Stimulated activated CD8-positive, alpha-beta memory T cell treated with anti-CD3 and anti-CD28 coated beads, Interleukin-12 subunit alpha, Interleukin-12 subunit beta, amount 100 ng/mL, for 24 hours (primary cell): ENCODE results near the gene RCCD1.
"Not testable (repeated sequence)": the region's sequence is repeated elsewhere in the genome, so short reads cannot be mapped to it uniquely, and the experiment has no call there.

Source experiments
- DNase-seq: peaks from one replicate; pipeline ENCODE4 v3.0.0-alpha.2; 2020; ENCODE audit errors: extremely low read depth

The RCCD1 gene

DNA sequence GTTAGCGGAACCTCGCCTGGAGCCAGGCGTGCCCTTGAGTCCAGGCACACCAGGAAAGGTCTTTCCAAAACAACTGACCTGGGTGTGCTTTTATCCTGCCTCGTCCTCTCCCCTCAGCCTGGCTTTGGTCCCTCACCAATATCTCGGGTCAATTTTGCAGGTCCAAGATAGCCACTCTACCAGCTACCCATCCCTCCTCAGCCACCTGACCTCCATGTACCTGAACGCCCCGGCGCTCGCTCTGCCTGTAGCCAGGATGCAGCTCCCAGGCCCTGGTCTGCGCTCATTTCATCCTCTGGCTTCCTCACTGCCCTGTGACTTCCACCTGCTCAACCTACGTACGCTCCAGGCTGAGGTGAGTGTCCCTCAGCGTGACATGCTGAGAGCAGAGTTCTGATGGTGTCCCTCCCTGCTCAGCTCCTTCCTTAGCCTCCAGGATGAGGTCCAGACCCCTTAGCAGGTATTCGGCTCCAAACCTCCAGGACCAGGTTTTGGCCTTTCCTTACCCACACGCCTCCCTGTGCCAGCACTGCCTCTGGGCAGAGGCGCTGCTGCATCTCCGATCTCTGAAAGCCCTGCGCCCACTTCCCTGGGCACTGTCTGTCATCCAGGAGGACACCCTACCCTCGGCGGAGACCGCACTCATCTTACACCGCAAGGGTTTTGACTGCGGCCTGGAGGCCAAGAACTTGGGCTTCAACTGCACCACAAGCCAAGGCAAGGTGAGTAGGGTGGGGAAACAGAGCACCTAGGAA is 36.5 kb upstream of the RCCD1 start:
- DNase-seq: no peak

GRCh38 chr15:90918835-90919234 is 35.8 kb upstream of the RCCD1 start:
- no peak for DNase-seq

- no peak for DNase-seq
Measured at GRCh38 chr15:90921887-90922286, 32.8 kb upstream of the RCCD1 start.

GRCh38 chr15:90922712-90923322 is 31.9 kb upstream of the RCCD1 start:
- not testable (repeated sequence) for DNase-seq

DNA sequence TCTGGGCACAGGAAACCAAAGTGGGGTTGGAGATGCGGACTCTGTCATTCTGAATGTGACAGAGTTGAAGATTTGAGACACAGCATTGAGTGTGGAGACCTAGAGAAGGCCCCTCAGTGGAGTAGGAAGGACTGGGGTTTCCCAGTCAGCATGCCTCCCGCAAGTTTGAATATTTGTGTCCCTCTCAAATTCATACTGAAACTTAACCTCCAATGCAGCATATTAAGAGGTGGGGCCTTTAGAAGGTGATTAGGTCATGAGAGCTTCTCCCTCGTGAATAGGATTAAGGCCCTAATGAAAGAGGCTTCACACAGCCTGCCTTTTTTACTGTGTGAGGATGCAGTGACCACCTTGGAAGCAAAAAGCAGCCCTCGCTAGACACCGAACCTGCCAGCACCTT is 30.3 kb upstream of the RCCD1 start:
- no peak for DNase-seq

DNA sequence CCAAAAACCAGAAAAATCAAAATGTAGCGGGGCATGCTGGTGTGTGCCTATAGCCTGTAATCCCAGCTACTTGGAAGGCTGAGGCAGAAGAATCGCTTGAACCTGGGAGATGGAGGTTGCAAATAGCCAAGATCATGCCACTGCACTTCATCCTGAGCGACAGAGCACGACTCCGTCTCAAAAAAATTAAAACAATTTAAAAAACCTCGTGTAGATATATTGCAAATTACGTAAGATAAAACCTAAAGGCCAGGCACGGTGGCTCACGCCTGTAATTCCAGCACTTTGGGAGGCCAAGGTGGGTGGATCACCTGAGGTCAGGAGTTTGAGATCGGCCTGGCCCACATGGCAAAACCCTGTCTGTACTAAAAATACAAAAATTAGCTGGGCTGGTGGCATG is 27.9 kb upstream of the RCCD1 start:
- not testable (repeated sequence) for DNase-seq

GRCh38 chr15:90928106-90928505 is 26.6 kb upstream of the RCCD1 start:
- not testable (repeated sequence) for DNase-seq

DNA sequence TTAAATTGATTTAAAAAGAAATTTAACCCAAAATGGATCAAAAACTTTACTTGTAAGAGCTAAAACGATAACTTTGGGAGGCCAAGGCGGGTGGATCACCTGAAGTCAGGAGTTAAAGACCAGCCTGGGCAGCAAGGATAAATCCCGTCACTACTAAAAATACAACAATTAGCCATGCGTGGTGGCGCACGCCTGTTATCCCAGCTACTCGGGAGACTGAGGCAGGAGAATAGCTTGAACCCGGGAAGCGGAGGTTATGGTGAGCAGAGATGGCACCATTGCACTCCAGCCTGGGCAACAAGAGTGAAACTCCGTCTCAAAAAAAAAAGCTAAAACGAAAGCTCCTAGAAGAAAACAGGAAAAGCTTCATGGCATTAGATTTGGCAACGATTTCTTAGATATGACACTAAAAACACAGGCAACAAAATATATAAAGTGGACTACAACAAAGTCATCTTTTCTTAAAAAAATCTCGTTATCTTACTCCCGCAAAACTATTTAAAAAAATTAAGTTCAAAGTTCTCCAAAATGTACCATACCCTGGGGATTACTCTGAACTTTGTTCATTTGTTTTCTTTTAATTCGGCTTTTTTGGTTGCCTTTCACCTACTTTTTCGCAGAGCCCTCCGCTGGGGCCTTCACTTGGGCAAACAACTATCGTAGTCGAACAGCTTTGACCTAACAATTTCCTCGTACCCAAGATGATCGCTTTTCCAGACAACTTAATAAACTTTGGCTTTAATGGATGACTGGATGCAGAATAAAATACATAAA is 25.3 kb upstream of the RCCD1 start:
- no peak for DNase-seq

GRCh38 chr15:90930861-90931574 is 23.7 kb upstream of the RCCD1 start:
- DNase-seq: no peak

- no peak for DNase-seq
Measured at GRCh38 chr15:90931575-90931827, 23.2 kb upstream of the RCCD1 start.

- DNase-seq: peak; percentile 78
Measured at GRCh38 chr15:90931828-90932659, 22.6 kb upstream of the RCCD1 start, which contains the start of gene HDDC3. TSS of gene HDDC3 (minus strand) at chr15:90932549. CDS start at chr15:90932540, 9 bp downstream.

DNA sequence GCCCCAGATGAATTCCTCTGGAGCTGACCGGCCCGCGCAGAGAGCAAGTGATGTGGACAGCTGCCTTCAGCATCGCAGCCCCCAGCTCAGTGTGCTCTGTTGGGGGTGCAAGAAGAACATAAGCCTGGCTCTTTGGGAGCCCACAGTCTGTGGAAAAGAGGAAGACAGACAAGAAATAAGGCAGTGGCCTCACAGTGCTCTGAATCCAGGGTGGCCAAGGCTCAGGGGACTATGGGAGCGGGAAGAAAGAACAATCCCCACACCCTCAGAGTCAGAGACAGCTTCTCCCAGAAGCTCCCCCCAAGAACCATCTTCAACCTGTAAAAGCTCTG is 22.1 kb upstream of the RCCD1 start:
- no peak for DNase-seq

- no peak for DNase-seq
Measured at GRCh38 chr15:90933301-90933700, 21.4 kb upstream of the RCCD1 start.

DNA sequence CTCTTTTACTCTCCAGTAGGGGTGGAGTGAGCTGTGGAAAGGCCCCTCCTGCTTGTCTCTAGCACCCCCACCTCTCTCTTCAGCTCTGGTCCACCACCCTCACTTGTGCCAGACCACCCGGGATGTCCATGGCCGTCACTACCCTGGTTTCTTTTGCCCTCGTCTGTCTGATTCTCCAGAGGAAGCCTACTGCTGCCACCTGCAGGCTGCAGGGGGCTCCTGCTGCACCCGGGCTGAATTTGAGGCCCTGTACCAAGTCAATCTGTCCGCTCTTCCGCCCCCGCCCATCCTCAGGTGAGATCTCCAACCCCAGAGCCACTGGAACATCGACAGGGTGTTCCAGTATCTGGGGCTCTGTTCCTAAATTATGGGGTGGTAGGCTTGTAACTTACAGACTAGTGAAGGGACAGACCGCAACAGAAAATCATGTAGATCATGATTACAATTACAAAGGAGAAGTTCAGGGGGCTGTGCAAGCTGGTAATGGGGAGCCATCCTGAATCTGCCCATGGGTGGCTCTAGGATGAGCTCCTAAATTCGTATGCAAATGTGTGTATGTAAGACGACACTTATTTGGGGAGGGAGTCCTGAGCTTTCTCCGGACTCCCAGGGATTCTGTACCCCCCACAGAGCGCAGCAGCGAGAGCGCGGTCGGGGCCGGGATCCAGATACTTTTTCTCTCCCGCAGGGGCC is 20.3 kb upstream of the RCCD1 start:
- DNase-seq: peak; percentile 63

- DNase-seq: peak; percentile 92
Measured at GRCh38 chr15:90934949-90935751, 19.5 kb upstream of the RCCD1 start, which contains the start of gene UNC45A. TSS of gene UNC45A (plus strand) at chr15:90935285. CDS start at chr15:90935325, 40 bp downstream.

DNA sequence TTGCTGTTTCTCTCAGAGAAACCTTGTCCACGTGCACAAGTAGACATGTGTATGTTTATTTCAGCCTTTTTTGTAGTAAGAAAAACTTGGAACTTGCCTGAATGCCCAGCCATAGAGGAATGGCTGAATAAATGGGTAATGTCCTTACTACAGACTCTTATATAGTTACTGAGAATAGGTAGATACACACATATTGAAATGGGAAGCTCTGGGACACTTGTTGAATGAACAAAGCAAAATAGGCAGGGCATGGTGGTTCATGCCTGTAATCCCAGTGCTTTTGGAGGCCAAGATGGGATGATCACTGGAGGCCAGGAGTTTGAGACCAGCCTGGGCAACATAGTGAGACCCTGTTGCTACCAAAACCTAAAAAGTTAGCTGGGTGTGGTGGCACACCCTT is 17.9 kb upstream of the RCCD1 start:
- no peak for DNase-seq

DNA sequence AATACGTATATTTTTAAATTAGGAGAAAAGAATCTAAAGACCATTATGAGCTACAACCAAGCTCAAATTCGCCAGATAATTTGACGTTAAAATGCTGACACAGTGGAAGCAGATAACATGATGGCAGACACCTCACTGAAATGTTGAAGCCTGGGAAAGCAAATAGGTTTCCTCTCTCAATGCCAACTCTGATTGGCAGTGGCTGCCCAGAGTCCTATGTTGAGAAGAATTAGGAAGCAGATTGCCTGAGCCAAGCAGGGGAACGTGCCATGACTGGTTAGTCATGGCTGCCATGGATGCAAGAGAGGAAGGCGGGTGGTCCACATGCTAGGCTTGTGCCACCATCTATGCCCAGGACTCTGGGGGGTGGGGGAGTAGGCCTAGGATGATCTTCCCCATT is 16.4 kb upstream of the RCCD1 start:
- no peak for DNase-seq

DNA sequence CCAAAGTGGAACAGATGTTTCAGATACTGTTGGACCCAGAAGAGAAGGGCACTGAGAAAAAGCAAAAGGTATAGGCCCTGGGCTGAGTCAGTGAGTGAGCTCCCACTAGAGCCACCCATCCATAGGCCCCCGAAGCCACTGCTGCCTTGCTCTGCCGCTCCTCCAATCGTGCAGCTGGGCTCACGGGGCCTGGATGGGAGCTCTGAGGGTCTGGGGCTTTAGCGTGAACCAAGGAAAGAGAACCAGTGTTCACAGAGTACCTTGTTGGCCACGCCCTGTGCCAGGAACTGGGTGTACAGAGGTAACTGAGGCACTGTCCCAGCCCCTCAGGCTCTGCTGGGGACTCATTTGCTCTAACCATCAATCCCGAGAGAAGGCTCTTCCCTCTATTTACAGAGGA is 14.9 kb upstream of the RCCD1 start:
- DNase-seq: no peak

GRCh38 chr15:90941038-90941437 is 13.6 kb upstream of the RCCD1 start:
- no peak for DNase-seq
